ENCODE data around the gene RAP2C.

RAP2C gene

DNA sequence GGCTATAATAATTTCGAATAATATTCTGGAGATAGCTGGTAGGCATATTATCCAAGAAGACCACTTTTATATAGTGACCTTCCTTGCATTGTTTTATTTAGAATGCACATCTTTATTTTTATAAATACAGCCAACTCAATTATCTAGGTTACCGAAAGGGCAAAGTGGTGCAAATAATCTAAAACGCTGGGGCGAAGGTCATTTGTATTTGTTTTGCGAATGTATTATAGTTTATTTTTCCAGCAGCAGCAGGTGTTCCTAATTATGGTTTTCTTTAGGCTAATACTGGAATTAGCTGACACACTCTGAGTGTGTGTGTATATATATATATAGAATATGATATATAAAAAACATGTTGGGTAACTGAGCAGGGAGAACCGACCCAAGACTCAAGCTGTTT, 48.1 kb upstream of the RAP2C start:
- POLR2A ChIA-PET, result no interaction called here
- H3K36me3 ChIP-seq (ENCODE audit: control insufficient read depth in 2 of 2, insufficient read depth in 1 of 2, low read length in 2 of 2), result no peaks in the 10 kb centered on the region
- no peak for TF ChIP-seq ZNF184 (tag by site-specific recombination; IDR thresholded peaks at IDR 0.05)
- no peak for TF ChIP-seq GLIS1 (tag by site-specific recombination; IDR thresholded peaks at IDR 0.05)
- TF ChIP-seq, protein P1, sequence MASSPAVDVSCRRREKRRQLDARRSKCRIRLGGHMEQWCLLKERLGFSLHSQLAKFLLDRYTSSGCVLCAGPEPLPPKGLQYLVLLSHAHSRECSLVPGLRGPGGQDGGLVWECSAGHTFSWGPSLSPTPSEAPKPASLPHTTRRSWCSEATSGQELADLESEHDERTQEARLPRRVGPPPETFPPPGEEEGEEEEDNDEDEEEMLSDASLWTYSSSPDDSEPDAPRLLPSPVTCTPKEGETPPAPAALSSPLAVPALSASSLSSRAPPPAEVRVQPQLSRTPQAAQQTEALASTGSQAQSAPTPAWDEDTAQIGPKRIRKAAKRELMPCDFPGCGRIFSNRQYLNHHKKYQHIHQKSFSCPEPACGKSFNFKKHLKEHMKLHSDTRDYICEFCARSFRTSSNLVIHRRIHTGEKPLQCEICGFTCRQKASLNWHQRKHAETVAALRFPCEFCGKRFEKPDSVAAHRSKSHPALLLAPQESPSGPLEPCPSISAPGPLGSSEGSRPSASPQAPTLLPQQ (tag by site-specific recombination; IDR thresholded peaks at IDR 0.05), result no peak
- no peak for TF ChIP-seq ZNF530 (tag by site-specific recombination; IDR thresholded peaks at IDR 0.05; ENCODE audit: low read depth)
- TF ChIP-seq, protein P2, sequence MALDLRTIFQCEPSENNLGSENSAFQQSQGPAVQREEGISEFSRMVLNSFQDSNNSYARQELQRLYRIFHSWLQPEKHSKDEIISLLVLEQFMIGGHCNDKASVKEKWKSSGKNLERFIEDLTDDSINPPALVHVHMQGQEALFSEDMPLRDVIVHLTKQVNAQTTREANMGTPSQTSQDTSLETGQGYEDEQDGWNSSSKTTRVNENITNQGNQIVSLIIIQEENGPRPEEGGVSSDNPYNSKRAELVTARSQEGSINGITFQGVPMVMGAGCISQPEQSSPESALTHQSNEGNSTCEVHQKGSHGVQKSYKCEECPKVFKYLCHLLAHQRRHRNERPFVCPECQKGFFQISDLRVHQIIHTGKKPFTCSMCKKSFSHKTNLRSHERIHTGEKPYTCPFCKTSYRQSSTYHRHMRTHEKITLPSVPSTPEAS (tag by site-specific recombination; IDR thresholded peaks at IDR 0.05), result no peak
- TF ChIP-seq ZNF404 (tag by site-specific recombination; IDR thresholded peaks at IDR 0.05), result no peak
- no peak for TF ChIP-seq ZNF639 (tag by site-specific recombination; IDR thresholded peaks at IDR 0.05)
- TF ChIP-seq ZBTB20 (tag by site-specific recombination; IDR thresholded peaks at IDR 0.05), result no peak
- TF ChIP-seq ZNF214 (tag by site-specific recombination; IDR thresholded peaks at IDR 0.05; ENCODE audit: borderline replicate concordance), result no peak
- TF ChIP-seq ZNF830 (tag by site-specific recombination; IDR thresholded peaks at IDR 0.05; ENCODE audit: low read depth), result no peak
- TF ChIP-seq ZNF707 (tag by site-specific recombination; IDR thresholded peaks at IDR 0.05), result no peak
- TF ChIP-seq, protein P3, sequence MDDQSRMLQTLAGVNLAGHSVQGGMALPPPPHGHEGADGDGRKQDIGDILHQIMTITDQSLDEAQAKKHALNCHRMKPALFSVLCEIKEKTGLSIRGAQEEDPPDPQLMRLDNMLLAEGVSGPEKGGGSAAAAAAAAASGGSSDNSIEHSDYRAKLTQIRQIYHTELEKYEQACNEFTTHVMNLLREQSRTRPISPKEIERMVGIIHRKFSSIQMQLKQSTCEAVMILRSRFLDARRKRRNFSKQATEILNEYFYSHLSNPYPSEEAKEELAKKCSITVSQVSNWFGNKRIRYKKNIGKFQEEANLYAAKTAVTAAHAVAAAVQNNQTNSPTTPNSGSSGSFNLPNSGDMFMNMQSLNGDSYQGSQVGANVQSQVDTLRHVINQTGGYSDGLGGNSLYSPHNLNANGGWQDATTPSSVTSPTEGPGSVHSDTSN (CRISPR knock-in tag; IDR thresholded peaks at IDR 0.05), result no peak
- TF ChIP-seq ZNF837 (tag by site-specific recombination; IDR thresholded peaks at IDR 0.05), result no peak
- no peak for TF ChIP-seq SETDB1 (IDR thresholded peaks at IDR 0.05; ENCODE audit: insufficient read length, low read length)
- no peak for TF ChIP-seq ZNF664 (tag by site-specific recombination; IDR thresholded peaks at IDR 0.05)
- no peak for TF ChIP-seq ZNF24 (tag by site-specific recombination; IDR thresholded peaks at IDR 0.05)
- H3K4me1 ChIP-seq (ENCODE audit: control insufficient read depth, insufficient read depth, low read length), result no peaks in the 10 kb centered on the region
- CTCF ChIA-PET, result interaction anchor here (0.6 kb wide), 1 partner anchor 780 kb away, joined by 3 read pairs; no protein-coding TSS in a partner anchor
- H3K27ac ChIP-seq (ENCODE audit: extremely low read depth, low read depth, low read length), result no peak overlapping the region
- no peaks in the 10 kb centered on the region for H3K9me3 ChIP-seq (ENCODE audit: control insufficient read depth, insufficient read depth, low read depth, low read length)
- H3K4me3 ChIP-seq (ENCODE audit: low read depth, low read length), result no peak overlapping the region

DNA sequence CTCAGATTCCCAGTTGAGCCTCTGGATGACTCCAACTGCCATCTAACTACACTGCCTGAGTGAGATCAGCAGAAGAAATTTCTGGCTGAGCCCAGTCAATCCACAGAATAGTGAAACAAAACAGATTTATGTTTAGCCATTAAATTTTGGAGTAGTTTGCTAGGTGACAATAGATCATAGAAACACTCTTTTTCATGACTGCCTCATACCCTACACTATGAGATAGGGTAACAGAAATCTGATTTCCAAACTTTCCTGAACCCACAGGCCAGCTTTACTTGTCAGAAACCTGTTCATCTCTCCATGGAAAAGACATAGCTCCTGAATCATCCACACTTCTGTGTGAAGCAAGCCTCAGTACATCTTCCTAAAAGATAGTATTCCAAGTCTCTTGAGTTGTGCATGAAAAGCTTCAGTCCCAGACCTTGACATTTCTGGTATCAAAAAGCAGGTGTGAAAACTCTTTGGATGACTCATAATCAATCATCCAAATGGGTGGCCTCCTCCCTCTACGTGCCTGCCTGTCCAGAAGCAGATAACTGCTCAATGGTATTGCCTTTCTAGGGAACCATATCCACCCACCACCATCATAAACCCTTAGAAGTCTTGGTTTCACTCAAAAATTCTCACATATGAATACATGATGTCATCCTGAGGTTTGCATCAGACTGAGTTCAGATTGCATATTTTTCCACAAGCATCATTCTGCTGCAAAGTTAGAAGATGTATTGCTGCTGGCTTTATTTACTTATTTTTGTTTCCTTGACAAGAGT, 47.5 kb upstream of the RAP2C start:
- ChIA-PET POLR2A (no interaction called here), CTCF (interaction anchor here (0.6 to 1.0 kb wide), 2 partner anchors 348 to 780 kb away, joined by 3 read pairs; no protein-coding TSS in a partner anchor)
- Histone ChIP-seq H3K4me3 (ENCODE audit: low read depth, low read length) (no peak overlapping the region), H3K27ac (ENCODE audit: extremely low read depth, low read depth, low read length) (no peak overlapping the region), H3K9me3 (ENCODE audit: control insufficient read depth, insufficient read depth, low read depth, low read length) (no peaks in the 10 kb centered on the region), H3K36me3 (ENCODE audit: control insufficient read depth in 2 of 2, insufficient read depth in 1 of 2, low read length in 2 of 2) (no peaks in the 10 kb centered on the region), H3K4me1 (ENCODE audit: control insufficient read depth, insufficient read depth, low read length) (no peaks in the 10 kb centered on the region)
- TF ChIP-seq, protein P4, sequence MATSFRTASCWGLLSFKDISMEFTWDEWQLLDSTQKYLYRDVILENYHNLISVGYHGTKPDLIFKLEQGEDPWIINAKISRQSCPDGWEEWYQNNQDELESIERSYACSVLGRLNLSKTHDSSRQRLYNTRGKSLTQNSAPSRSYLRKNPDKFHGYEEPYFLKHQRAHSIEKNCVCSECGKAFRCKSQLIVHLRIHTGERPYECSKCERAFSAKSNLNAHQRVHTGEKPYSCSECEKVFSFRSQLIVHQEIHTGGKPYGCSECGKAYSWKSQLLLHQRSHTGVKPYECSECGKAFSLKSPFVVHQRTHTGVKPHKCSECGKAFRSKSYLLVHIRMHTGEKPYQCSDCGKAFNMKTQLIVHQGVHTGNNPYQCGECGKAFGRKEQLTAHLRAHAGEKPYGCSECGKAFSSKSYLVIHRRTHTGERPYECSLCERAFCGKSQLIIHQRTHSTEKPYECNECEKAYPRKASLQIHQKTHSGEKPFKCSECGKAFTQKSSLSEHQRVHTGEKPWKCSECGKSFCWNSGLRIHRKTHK (tag by site-specific recombination; IDR thresholded peaks at IDR 0.05), result no peak
- TF ChIP-seq, protein P5, sequence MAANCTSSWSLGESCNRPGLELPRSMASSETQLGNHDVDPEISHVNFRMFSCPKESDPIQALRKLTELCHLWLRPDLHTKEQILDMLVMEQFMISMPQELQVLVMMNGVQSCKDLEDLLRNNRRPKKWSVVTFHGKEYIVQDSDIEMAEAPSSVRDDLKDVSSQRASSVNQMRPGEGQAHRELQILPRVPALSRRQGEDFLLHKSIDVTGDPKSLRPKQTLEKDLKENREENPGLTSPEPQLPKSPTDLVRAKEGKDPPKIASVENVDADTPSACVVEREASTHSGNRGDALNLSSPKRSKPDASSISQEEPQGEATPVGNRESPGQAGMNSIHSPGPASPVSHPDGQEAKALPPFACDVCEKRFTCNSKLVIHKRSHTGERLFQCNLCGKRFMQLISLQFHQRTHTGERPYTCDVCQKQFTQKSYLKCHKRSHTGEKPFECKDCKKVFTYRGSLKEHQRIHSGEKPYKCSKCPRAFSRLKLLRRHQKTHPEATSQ (tag by site-specific recombination; IDR thresholded peaks at IDR 0.05), result no peak
- no peak for TF ChIP-seq ZNF449 (tag by site-specific recombination; IDR thresholded peaks at IDR 0.05)
- no peak for TF ChIP-seq ZNF398 (tag by site-specific recombination; IDR thresholded peaks at IDR 0.05)

Measured in HEK293 (cell line).